Activated T-cell treated with anti-CD3 and anti-CD28 coated beads for 1 hour (primary cell): ENCODE data around the gene NLK.
"Not testable (repeated sequence)": the region's sequence is repeated elsewhere in the genome, so short reads cannot be mapped to it uniquely, and the experiment has no call there.

Experiments used
- DNase-seq: peaks from one replicate; pipeline ENCODE4 v3.0.0-alpha.2; 2020; ENCODE audit warnings: low read depth

NLK gene

DNA sequence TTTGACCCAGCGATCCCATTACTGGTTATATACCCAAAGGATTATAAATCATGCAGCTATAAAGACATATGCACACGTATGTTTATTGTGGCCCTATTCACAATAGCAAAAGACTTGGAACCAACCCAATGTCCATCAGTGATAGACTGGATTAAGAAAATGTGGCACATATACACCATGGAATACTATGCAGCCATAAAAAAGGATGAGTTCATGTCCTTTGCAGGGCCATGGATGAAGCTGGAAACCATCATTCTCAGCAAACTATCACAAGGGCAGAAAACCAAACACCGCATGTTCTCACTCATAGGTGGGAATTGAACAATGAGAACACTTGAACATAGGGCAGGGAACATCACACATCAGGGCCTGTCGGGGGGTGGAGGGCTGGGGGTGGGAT, 112.9 kb downstream of the NLK start:
- DNase-seq = not testable (repeated sequence)

DNA sequence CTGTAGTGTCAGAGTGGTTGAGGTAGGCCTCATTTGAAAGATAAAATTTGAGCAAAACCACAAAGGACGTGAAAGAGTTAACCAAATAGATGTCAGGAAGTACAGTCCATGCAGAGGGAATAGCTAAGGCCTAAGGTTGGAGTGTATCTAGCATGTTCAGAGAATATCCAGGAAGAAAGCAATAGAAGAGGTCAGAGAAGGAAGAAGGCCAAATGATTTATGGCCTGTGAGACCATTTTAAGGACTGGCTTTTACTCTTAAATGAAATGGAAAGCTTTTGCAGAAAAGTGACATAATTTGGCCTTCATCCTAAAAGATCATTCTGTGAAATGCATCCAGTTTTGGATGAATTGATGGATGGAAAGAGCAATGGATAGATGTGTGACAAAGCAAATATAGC, 116.5 kb downstream of the NLK start:
- DNase-seq = no peak

DNA sequence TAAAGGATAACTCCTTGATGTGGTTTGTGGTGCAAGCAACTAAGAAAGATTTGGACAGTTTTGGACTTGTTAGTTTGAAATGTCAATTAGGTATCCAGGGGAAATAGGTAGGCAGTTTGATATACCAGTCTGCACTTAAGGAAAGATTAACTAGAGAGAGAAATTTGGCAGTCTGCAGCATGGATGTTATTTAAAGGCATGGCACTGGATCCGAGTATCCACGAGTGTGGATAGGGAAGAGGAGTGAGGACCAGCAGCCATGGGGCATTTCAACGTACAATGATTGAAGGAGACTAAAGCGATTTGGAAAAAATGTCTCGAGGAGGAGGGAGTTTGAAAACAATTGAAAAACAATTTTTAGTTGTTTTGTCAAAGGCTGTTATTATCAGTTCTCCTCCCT, 117.4 kb downstream of the NLK start:
- no peak for DNase-seq

DNA sequence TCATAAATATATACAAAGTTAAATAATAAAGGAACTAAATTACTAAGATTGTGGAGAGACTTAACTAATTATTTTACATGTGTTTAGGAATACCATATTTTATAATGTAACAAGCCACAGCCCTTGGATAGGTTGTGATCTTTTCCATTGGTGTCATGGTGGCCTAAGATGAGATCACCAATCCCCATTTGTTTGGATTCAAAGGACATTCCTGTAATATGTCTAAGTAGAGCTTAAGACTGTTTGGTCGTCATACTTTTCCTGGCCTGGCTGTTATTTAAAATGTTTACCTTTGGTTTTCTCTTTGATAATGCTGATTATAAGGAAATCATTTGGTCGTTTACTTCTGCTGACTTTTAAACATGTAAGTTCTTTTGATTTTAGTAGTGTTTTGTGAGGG, 118.1 kb downstream of the NLK start:
- DNase-seq = no peak

DNA sequence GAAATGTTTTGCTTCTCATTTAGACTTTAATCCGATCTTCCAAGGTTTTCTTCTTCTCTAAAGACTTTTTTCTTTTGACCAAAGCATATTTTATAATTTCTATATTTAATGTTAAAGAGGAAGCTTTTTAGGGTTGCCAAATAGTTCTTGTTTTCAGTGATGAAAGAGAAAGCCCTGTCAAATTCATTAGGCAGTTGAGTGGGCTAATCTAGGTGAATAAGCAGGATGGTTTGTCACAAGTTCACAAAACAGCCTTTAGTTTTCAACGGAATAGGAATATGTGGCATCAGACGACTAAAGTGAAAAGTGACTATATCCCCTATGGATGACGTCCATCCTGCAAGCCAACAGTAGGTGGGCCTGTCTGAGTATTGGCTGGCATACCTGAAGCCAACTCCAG, 118.8 kb downstream of the NLK start:
- no peak for DNase-seq

DNA sequence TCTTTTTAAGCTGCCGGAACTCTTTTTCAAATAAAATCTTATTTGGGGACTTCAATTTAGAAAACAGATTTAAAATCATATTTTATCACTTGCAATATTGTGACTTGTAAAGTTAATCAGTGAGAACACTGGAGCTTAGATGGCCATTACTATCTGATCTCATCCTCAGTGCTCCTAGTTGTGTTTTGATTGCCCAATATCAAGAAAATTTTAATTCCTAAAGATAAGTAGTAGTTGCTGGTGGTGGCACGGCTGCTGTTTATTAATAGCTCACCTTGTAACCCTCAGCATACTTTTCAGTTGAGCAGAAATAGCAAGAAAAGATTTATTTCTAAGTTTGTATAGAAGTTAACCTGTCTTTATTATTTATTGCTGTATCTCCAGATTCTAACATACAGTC, 124.0 kb downstream of the NLK start:
- no peak for DNase-seq

DNA sequence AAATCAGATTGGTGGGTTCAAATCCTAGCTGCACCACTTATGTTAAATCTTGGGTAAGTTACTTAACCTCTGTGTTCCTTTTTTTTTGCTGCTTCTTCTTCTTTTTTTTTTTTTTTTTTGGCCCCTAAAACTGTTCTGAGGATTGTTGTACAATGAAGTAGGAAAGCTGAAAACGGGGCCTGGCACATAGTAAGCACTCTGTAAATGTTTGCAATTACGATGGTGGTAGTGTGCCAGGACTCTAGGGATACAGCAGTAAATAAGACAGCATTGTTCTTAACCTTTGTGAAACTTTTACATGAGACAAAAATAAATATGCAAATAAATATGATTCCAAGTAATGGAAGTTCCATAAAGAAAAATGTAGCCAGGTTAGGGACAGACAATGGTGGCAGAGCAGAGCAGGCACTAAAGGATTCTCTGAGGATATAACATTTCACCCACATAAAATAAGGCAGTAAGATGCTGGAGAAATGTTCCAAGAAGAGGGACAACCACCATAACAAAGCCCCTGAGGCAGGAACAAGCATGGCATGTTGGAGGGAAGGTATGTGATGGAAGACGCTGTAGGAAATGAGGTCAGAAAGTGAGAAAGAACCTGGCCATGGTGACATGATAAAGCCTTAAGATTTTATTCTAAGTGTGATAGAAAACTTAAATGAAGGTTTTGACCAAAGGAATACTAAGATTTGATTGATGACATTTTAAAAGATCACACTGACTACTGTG, 127.3 kb downstream of the NLK start:
- DNase-seq = no peak

DNA sequence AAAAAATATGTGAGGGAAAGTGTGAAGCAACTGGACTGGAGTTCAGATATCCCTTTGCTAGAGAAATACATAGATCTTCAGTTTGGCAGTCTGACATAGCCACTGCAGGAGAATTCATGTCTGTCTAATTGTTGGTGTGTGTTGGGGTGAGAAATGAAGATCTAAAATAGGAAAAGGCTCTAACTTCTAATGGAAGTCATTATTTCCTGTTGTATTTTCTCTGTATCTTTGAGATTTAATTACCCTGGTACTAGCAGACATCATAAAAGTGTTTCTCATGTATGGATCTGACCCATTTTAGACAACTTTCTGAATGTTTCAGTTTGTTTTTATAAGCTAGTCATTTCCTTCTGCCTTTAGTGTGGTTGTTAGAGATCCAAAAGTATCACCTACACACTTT, 128.3 kb downstream of the NLK start:
- no peak for DNase-seq

DNA sequence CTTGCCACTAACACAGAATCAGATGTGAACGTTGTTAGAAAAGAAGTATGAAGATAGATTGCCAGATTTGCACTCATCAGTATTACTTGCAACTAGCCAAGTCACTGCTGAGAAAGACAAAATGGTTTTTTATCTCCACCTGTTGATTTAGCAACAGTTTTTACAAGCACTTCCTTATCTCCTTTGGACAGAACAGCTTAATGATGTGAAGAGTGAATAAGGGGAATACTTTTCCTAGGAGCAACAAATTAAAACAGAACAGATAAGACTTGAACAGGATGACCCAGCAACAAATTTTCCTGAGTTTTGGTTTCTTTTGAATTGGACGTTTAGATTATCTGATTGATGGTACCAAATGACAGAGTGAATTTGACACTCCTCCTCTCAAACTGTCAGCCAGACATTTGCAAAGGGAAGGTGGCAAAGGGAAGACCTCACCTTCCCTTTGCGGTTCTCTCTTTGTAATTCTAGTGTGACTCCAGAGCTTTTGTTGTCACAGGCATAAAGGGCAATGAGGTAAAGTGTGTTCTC, 130.6 kb downstream of the NLK start:
- DNase-seq = no peak

DNA sequence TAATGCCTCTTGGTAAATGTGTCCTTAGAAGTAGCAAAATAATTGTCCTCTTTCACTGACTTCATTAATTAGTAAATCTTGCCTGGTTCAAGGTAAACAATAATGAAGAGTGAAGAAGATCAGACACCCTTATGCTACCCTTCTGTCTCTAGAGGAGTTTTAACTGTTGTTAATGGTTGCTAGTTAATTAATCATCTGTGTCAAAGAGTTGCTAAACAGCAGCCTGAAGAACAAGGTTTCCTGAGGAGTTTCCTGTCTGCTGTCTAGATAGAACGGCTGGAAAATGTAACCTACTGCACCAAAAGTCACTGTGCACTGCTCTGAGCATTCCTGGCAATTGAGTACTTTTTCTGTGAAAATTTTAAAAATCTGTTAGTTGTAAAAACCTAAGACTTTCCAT, 131.3 kb downstream of the NLK start:
- DNase-seq = no peak

DNA sequence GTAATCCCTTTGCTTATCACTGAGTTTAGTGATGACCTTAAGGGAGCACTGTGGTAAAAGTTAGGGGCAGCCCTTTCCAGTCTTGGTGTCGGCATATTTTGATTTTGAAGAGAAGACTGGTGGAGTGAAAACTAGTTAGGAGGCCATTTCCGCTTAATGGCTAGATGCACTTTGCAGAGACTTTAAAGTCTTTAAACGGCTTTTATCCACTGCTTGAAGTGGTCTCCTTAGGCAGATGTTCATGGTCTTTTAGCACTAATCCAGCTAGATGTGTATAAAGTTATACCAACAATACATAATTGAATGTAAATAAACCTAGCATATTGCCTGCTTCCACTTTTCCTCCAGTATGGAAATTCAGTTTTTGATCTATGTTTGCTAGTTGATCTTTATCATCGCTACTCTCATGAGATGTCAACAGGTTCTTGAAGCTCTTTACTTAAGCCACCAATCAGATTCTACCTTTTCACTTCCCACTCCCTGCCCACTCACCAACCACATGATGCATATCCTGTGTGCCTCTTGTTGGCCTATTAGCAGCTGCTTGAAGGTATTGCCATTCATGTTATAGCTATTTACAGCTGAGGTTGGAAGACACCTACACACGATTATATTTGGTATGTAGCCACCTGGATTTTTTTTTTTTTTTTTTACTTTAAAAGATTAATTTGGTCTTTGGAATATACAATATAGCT, 132.0 kb downstream of the NLK start:
- no peak for DNase-seq

DNA sequence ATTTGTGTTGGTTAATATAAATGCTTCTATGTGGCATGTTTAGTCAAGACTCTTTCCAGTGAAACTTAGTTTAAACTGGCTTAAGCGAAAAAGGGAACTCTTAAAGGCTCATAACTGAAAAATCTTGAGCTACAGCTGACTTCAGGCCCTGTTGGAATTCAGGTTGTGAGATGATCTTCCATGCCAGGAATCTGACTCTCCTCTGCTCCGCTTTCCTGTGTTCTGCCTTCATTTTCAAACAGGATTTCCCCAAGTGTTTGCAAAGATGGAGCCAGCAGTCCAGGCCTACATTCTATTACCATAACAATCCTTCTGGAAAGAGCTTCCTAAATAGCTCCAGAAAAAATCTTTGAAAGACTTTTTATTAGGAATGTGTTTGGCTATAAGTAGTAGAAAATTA, 134.9 kb downstream of the NLK start:
- no peak for DNase-seq

DNA sequence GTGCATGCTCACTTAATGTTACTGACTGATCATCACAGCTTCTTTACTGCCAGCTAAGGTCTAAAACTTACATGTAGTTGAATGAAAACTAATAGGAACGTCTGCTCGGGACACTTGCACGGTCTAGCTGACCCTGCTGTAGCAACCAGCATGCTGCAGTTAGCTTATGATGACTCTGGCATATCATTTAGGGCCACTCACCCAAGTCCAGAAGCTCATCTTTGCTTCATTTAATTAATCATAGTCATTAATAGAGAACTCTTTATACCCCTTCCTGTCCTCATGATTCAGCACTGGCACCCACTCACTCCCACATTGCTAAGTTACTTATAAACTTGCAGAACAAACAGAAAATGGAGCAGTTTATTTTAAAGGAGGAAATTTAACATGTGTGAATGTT, 136.3 kb downstream of the NLK start:
- DNase-seq = no peak

DNA sequence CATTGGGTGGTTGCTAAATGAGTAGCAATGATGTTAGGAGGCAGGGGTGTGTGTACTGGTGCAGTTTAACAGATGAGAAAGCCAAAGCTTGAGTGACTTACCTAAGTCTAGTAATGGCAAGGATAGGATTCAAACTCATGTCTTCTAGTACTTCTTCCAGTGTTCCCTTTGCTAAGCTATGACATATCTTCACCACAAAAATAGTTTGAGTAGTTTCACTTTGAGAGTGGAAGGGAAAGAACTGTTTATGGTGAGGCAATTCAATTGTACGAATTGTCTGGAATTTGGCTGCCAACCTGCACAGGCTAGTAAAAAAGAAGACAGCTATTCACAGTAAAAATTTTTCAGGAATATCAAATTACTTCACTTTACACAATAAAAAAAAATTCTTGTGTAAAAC, 138.0 kb downstream of the NLK start:
- DNase-seq = no peak

DNA sequence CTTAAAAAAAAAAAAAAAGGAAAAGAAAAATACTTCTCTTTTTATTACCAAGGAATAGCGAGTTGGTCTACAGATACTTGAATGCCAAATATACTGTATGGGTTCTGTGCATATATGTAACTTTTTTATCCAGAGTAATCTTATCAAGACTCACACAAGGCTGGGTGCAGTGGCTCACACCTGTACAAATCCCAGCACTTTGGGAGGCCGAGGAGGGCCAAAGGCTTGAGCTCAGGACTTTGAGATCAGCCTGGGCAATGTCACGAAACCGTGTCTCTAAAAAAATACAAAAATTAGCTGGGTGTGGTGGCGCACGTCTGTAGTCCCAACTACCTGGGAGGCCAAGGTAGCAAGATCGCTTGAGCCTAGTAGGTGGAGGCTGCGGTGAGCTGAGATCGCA, 139.1 kb downstream of the NLK start:
- no peak for DNase-seq

DNA sequence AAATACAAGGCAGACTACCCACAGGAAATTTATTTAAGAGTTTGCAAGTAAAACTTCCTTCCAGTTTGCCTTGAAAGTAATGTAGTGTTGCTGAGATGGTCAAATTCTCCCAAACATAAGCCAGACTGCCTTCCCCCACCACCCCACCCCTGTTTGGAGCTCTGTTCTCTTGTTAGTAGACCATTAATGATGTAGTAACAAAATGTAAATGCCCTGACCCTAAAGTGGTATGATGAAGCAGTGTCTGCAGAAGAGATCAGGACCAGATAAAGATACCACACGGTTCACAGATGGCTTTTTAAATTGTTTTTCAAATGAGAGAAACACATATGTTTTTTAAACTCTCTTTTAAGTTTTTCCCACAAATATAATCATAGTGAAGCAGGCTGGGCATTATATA, 140.1 kb downstream of the NLK start:
- no peak for DNase-seq

DNA sequence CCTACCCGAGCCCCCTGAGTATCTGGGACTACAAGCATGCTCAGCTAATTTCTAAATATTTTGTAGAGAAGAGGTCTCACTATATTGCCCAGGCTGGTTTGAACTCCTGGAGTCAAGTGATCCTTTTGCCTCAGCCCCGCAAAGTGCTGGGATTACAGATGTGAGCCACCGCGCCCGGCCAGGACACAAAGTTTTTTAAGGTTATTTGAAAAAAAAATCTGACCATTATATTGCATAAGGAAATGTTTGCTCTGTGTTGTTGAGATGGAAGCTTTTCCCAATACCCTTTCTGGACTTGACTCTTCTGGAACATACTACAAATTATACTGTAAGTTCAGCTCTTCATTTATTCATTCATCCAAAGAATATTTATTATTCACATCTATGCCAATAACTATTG, 143.2 kb downstream of the NLK start:
- DNase-seq = no peak

DNA sequence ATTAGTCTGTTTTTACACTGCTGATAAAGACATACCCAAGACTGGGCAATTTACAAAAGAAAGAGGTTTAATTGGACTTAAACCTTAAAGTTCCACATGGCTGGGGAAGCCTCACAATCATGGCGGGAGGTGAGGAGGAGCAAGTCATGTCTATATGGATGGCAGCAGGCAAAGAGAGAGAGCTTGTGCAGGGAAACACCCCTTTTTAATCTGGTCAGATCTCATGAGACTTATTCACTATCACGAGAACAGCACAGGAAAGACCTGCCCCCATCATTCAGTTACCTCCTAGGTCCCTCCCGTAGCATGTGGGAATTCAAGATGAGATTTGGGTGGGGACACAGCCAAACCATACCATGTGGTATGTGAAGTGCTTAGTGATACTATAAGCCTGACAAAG, 144.0 kb downstream of the NLK start:
- not testable (repeated sequence) for DNase-seq

DNA sequence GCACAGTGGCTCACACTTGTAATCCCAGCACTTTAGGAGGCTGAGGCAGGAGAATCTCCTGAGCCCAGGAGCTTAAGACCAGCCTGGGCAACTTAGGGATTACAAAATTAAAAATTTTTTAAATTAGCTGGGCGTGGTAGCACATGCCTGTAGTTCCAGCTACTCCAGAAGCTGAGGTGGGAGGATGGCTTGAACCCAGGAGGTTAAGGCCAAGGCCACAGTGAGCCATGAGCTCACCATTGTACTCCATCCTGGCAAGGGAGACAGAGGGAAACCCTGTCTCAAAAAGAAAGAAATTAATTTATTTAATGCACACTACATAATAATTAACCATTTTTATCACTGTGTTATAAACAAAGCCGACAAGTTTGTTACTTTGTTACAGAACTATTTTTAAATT, 145.5 kb downstream of the NLK start:
- no peak for DNase-seq

DNA sequence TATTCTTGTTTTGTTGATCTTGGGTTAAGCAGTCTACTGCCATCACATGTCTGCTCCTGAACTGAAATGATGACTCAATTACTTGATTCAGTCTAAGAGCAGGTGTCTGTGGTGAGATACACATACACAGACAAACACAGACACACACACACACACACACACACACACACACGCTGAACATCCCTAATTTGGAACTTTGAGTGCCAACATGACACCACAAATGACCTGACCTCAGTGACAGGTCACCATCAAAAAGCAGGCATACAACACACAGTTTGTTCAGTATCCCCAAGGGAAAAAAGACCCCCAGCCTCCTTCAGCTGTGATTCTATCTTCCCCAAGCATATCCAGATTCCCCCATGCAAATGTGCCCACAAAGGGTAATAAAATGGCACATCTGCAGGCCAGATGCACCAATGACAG, 146.4 kb downstream of the NLK start:
- DNase-seq = no peak

DNA sequence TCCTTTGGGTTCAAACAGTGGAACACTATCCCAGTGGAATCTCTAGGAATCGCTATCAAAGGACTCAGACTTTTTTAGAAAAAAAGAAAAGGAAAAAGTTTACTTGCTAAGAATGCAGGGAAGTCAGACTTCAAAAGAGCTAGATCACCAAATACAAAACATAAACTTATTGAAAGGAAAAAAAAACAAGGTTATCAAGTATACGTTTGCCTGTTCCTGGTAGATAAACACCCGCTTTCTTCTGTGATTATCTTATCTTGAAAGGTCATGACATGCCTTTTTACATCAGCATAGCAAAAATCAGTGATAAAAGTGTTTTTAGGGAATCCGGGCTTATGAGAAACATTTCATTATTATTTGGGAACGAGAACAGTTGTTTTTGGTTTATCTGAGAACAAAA, 147.2 kb downstream of the NLK start:
- DNase-seq = no peak

DNA sequence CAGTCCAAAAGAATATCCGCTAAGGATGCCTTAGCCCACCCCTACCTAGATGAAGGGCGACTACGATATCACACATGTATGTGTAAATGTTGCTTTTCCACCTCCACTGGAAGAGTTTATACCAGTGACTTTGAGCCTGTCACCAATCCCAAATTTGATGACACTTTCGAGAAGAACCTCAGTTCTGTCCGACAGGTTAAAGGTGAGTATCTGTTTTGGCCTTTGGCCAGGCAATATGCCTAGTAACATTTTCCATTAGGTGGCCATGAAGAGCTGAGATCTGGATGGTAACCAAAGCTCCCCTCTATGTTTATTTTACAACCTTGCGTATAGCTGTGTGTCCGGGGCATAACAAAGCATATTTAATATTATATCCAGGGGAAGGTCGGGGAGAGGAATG, 148.5 kb downstream of the NLK start:
- no peak for DNase-seq

DNA sequence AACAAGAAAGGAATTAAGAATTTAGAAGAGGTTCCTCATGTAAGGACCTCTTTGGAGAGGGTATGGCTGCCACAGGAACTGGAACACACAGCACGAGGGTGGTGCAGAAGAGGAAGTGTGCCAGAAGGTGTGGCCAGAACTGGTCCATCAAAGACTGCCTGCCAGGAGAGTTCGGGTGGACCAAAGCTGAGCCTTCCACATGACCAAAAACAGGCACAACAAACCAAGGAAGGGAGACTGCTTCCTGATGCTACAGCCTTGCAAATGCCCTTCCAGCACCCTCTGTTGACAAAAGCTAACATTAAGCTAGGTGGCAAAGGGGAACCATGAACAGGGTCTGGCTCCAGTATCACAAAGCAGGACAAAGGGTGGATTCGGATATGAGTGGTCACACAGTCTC, 150.8 kb downstream of the NLK start:
- no peak for DNase-seq

DNA sequence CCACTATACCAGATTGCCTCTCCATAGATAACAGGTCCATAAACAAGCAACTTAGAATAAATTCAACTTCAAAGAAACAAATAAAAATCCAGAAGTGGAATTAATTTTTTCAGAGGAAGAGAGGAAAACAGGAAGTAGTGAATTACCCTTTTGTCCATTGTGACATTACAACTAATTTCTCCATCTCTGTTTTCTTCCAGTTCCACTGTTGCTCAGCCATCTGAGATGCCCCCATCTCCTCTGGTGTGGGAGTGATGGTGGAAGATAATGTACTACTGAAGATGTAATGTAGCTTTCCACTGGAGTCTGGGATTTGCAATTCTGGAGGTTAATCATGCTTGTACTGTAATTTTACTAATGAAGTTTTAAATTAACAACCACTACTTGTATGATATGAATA, 151.9 kb downstream of the NLK start:
- DNase-seq = no peak
